GM20000 (cell line): ENCODE measurements around the gene SLC7A1.
"Not testable (repeated sequence)": the region's sequence is repeated elsewhere in the genome, so short reads cannot be mapped to it uniquely, and the experiment has no call there.

Source experiments
- DNase-seq: peaks from one replicate; pipeline ENCODE4 v3.0.0; 2012; ENCODE audit warnings: low spot score
- TF ChIP-seq, protein P1 (sequence below): IDR thresholded peaks from 2 replicates; pipeline ENCODE4 v1.5.1; 2012; ENCODE audit warnings: mild to moderate bottlenecking, control low read depth; ENCODE audit errors: extremely low read depth, missing control alignments

SLC7A1 gene

GRCh38 chr13:29595380-29596063 lies at the start of gene SLC7A1:
TSS of gene SLC7A1 (minus strand) at chr13:29595688. CDS start at chr13:29536188, 59,500 bp downstream.
- DNase-seq, result peak; percentile 98
- TF ChIP-seq, protein P1, sequence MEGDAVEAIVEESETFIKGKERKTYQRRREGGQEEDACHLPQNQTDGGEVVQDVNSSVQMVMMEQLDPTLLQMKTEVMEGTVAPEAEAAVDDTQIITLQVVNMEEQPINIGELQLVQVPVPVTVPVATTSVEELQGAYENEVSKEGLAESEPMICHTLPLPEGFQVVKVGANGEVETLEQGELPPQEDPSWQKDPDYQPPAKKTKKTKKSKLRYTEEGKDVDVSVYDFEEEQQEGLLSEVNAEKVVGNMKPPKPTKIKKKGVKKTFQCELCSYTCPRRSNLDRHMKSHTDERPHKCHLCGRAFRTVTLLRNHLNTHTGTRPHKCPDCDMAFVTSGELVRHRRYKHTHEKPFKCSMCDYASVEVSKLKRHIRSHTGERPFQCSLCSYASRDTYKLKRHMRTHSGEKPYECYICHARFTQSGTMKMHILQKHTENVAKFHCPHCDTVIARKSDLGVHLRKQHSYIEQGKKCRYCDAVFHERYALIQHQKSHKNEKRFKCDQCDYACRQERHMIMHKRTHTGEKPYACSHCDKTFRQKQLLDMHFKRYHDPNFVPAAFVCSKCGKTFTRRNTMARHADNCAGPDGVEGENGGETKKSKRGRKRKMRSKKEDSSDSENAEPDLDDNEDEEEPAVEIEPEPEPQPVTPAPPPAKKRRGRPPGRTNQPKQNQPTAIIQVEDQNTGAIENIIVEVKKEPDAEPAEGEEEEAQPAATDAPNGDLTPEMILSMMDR, result no peak

DNA sequence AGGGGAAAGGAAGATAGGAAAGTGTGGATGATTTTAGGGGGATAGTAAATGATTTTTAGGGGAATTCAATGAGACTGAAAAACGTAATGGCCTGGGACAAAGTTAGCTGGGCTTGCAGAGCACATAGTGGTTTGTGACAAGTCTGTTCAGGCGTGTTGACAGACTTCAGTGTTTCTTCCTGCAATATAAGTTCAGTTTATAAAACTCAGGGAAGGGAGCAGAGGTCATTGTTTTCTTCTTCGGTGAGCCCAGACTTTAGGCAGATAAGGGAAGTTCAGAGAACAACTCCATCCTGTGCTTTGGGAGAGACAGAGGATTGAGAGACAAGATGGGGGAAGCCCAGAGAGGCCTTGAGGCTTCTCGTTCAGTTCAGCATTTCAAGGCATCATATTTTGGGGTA lies 45.2 kb upstream of the SLC7A1 start:
- TF ChIP-seq, protein P1, result no peak
- DNase-seq, result no peak

GRCh38 chr13:29636831-29637230 lies 41.3 kb upstream of the SLC7A1 start:
- DNase-seq, result not testable (repeated sequence)

- TF ChIP-seq, protein P1, result no peak
- DNase-seq, result no peak
These were observed 29.5 kb upstream of the SLC7A1 start for GRCh38 chr13:29624997-29625396.

DNA sequence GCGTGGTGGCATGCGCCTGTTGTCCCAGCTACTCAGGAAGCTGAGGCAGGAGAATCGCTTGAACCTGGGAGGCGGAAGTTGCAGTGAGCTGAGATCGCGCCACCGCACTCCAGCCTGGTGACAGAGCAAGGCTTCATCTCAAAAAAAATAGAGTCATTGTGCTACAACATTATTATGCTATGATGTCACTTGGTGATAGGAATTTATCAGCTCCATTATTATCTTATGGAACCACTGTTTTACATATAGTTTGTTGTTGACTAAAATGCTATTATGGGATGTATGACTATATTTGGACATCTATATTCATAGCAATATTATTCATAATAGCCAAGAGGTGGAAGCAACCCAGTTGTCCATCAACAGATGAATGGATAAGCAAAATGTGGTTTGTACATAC lies 26.4 kb upstream of the SLC7A1 start:
- TF ChIP-seq, protein P1, result no peak
- no peak for DNase-seq

DNA sequence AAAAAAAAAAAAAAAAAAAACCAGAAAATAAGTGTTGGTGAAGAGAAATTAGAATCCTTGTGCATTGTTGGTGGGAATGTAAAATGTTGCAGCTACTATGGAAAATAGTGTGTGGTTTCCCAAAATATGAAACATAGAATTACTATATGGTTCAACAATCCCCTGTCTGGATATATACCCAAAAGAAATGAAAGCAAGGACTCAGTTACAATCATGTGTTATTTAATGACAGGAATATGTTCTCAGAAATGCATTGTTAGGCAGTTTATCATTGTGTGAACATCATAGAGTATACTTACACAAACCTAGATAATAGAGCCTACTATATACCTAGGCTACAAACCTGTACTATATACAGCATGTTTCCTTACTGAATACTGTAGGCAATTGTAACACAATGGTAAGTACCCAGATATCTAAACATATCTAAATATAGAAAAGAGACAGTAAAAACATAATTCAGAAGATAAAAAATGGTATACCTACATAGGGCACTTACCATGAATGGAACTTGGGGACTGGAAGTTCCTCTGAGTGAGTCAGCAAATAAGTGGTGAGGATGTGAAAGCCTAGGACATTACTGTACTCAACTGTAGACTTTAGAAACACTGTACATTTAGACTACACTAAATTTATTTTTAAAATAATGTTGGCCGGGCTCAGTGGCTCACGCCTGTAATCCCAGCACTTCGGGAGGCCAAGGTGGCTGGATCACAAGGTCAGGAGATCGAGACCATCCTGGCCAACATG lies 25.7 kb upstream of the SLC7A1 start:
- no peak for DNase-seq
- TF ChIP-seq, protein P1, result no peak

DNA sequence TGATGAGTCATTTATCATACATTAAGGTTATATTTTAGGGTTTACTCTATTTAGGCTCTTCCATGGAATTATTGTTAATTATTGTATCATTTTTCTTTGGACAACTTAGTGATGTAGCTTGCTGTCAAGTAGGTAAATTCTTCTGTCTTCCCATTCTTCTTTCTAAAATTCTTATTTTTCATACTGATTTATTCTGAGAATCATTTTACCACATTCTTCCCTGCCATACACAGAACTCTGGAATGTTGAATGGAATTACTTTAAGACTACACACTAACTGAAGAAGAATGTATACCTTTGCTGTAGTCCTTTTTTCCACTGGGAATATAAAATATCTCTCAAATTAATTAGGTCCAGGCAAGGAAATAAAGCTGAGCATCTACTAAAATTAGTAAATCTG lies 24.5 kb upstream of the SLC7A1 start:
- TF ChIP-seq, protein P1, result no peak
- no peak for DNase-seq
